T-helper 17 cell (primary cell): ENCODE data around the gene ARL13B. TPM values are rescaled to one million over a fixed set of nuclear protein-coding genes. Genes with fewer than 3 reads are reported as not detected.
A peak's percentile ranks its signal among the peaks of the same experiment; 100 is the strongest.
"Not testable (repeated sequence)": the region's sequence is repeated elsewhere in the genome, so short reads cannot be mapped to it uniquely, and the experiment has no call there.

Experiments
- ATAC-seq: fragments of 150-1000 bp; cut with Tn5 transposase; 2 replicates; pipeline ENCODE4 v1.10.0; 2021; ENCODE audit warnings: mild to moderate bottlenecking, moderate library complexity
- DNase-seq, 3 donors: peaks; one replicate each; pipeline versions ENCODE4 v3.0.0 to v3.0.0-alpha.2; 2020 to 2021
- H3K9me3 ChIP-seq: one replicate; pipeline ENCODE4 v1.7.0; 2013; ENCODE audit warnings: low read length, mild to moderate bottlenecking; ENCODE audit not compliant: control insufficient read depth, poor library complexity, severe bottlenecking
- H3K27ac Mint-ChIP-seq: one replicate; pipeline ENCODE4 v1.8.0; 2022; ENCODE audit warnings: mild to moderate bottlenecking, moderate library complexity, mixed read lengths
- H3K27me3 Mint-ChIP-seq: one replicate; pipeline ENCODE4 v1.8.0; 2022; ENCODE audit warnings: mixed read lengths
- H3K36me3 Mint-ChIP-seq: one replicate; pipeline ENCODE4 v1.8.0; 2022; ENCODE audit warnings: low read depth, mixed read lengths
- H3K4me1 Mint-ChIP-seq: one replicate; pipeline ENCODE4 v1.8.0; 2022; ENCODE audit warnings: mild to moderate bottlenecking, mixed read lengths
- H3K4me3 Mint-ChIP-seq: one replicate; pipeline ENCODE4 v1.8.0; 2022; ENCODE audit warnings: mild to moderate bottlenecking, moderate library complexity, mixed read lengths
- total RNA-seq, 4 donors: library from RNA in 2 of 4; stranded (reverse) in 2 of 4; gene quantifications; one replicate each; pipeline ENCODE4 v1.2.3 and lab custom pipeline; 2022 to 2026

Gene ARL13B
- total RNA-seq (10 to 100 TPM in 1 of 2 donors, 1 to 10 TPM in 1; 5.9 to 11.0 TPM), total RNA-seq (lab: John Stamatoyannopoulos, UW) (11.5 to 19.8 reads per million in 2 donors)

DNA sequence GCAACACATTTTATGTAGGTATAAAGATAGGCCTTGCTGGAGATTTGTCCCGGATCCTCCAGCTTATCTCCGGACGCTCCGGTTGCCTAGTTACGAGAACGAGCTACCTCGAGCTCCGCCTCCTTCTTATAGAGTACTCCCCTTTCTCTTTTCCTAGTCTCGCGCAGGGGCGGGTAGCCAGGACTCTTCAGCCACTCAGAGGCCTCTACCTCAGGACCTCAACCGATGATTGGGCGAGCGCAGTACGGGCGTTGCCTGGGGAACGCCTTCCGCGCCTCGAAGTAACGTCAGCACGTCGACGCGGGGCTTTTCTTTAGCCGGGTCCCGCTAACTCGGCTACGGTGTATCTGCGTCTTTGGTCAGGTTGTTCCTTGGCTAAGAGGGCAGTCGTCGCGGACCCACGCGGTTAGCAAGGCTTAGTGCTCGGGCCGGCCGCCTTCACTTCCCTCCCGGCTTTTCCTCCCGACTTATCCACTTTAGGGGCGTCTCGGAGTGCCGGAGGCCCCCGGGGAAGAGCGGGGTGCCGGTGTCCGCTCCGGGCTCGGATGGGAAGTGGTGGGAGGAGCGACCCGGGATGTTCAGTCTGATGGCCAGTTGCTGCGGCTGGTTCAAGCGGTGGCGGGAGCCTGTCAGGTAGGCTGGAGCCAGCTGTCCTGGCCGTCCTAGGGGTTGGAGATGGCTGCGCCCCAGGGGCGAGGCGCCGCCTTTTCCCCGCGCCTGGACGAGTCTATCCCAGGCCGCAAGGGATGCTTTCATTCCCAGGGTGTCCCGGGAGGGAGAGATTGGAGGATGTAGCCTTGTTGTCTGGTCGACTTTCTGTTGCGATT lies at the start of gene ARL13B:
Gene ARL13B (plus strand): TSS at position 306 of the 827 bp plus-strand sequence. CDS start 269 bp downstream, at position 575.
- peaks cover 11% of the 10 kb centered on the region for H3K4me1 Mint-ChIP-seq
- H3K27ac Mint-ChIP-seq: peak within 1 kb of the TSS; percentile 97
- H3K27me3 Mint-ChIP-seq: peaks cover 6% of the 10 kb centered on the region
- H3K4me3 Mint-ChIP-seq: peak within 1 kb of the TSS; percentile 90
- ATAC-seq (peak; percentile 100), DNase-seq (peak; percentile 86 to 91 (median 88))
- H3K36me3 Mint-ChIP-seq: no peaks in the 10 kb centered on the region
- H3K9me3 ChIP-seq: no peaks in the 10 kb centered on the region

DNA sequence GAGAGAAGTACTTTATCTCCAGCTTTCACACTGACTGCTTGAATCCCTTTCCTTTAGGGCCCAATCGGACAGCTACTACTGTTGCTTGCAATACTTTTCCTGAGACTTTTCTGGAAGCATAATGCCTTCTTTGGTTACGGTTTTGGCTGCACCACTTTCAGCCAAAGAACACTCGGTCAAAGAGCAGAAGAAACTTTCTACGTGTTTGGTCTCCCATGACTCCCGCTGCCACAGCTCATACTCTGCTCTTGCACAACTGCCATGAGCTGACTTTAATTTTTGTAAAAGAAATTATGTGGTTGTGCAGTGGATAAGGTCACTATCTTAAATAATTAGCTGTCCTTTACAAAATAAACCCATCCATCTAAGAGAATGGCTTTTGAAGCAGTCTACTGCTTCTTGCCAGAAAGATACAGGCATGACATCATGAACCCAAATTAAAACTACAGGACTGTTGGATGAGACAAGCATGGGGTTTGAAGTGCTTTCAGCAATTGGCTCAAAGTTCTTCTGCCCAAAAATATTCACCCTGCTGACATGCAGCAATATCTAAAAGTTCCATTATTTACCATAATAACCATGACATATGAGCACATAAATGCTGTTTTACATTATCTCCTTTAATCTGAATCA lies 48.2 kb upstream of the ARL13B start:
- Mint-ChIP-seq H3K27me3 (peaks cover 4% of the 10 kb centered on the region), H3K4me3 (no peak overlapping the region), H3K36me3 (no peaks in the 10 kb centered on the region), H3K4me1 (peaks cover 5% of the 10 kb centered on the region), H3K27ac (no peak overlapping the region)
- DNase-seq: no peak
- H3K9me3 ChIP-seq: no peaks in the 10 kb centered on the region
- ATAC-seq: no peak

DNA sequence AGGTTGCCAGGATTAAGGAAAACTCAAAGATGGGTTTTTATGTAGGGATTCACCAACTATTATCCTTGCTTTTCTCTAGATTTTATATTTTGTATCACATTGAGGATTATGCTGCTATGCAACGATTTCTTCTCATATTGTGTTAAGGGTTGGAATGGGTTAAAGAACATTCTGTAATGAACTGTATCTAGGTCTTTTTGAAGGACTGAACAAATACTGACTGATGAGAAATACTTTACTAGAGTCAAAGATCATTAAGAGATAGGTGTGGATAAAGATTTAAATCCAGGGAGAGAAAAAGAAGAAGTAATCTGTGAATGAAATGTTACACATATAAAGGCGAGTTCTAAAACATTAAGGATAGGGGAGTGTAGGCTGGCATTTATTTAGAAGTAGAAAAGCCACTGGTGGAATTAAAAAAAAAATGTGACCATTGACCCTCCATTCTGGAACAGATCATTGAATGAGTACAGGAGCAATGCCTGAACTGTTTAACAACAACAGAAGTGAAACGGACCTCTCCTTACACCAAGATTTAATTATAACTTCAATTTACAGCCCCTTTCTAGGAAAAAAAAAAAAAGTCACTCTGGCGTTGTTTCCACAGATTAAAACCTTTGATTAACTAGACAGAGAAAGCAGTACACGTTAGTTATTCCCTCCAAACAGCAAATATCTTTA lies 45.4 kb upstream of the ARL13B start:
- peaks cover 3% of the 10 kb centered on the region for H3K4me1 Mint-ChIP-seq
- DNase-seq (no peak), ATAC-seq (no peak)

DNA sequence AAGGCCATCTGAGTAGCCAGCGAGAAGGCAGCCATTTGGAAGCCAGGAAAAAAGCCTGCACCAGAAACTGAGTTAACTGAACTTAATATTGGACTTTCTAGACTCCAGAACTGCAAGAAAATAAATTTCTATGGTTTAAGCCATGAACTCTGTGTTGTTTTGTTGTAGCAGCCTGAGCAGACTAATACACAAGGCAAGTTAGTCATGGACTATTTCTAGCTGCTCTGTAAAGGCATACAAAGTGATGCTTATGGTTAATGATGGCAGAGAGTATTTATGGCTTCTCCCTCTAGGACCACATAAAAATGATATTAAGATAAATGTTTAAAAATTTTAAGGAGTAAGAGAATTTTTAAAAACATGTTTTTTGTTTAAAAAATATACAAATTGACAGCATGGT lies 43.4 kb upstream of the ARL13B start:
- Mint-ChIP-seq H3K27me3 (no peaks in the 10 kb centered on the region), H3K4me3 (no peak overlapping the region), H3K4me1 (peaks cover 3% of the 10 kb centered on the region), H3K27ac (no peak overlapping the region), H3K36me3 (no peaks in the 10 kb centered on the region)
- no peak for ATAC-seq
- no peak for DNase-seq
- H3K9me3 ChIP-seq: no peaks in the 10 kb centered on the region

More for the DNA sequence above, 45.4 kb upstream of the ARL13B start:
- H3K27me3 Mint-ChIP-seq: no peaks in the 10 kb centered on the region
- H3K4me3 Mint-ChIP-seq: no peak overlapping the region
- no peak overlapping the region for H3K27ac Mint-ChIP-seq
- H3K9me3 ChIP-seq: no peaks in the 10 kb centered on the region
- no peaks in the 10 kb centered on the region for H3K36me3 Mint-ChIP-seq

DNA sequence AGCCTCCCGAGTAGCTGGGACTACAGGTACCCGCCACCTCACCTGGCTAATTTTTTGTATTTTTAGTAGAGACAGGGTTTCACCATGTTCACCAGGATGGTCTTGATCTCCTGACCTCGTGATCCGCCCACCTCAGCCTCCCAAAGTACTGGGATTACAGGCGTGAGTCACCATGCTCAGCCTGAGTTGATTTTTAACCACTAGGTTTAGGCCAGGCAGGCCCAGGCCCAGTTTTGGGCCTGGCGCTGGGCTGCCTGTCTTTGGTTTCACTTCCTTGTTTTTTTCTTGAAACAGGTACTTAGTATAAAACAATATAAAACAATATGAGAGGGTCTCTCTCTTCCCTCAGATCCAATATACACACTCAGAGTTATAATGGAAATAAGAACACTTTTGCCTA lies 42.5 kb upstream of the ARL13B start:
- ATAC-seq, H3K27me3 Mint-ChIP-seq, H3K4me1 Mint-ChIP-seq, H3K4me3 Mint-ChIP-seq, H3K9me3 ChIP-seq, H3K36me3 Mint-ChIP-seq, H3K27ac Mint-ChIP-seq, DNase-seq: not testable (repeated sequence)

DNA sequence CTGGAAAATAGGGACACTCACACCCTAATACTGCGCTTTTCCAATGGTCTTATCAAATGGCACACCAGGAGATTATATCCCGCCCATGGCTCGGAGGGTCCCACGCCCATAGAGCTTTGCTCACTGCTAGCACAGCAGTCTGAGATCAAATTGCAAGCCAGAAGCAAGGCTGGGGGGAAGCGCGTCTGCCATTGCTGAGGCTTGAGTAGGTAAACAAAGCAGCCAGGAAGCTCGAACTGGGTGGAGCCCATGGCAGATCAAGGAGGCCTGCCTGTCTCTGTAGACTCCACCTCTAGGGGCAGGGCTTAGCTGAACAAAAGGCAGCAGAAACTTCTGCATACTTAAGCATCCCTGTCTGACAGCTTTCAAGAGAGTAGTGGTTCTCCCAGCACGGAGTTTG lies 30.0 kb upstream of the ARL13B start:
- H3K36me3 Mint-ChIP-seq, ATAC-seq, H3K4me1 Mint-ChIP-seq, H3K27me3 Mint-ChIP-seq, H3K4me3 Mint-ChIP-seq, H3K27ac Mint-ChIP-seq, DNase-seq, H3K9me3 ChIP-seq: not testable (repeated sequence)

DNA sequence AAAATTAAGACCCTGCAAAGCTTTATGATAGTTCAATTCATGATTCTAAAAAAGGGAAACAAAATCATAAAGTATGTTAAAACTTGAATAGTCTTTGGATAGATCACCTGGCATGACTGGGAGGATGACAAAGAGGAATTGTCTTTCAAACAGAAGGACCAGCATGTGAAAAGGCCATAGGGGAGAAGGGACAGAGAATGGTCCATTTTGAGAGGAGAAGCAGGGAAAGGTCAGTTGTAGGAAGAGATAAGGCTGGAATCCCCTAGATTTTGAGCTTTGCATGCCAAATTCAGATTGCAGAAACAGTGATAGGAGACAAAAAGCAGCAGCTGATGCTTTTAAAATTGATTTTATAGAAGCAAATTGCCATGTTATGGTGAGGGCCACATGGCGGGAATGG lies 18.9 kb upstream of the ARL13B start:
- Mint-ChIP-seq H3K4me1 (no peaks in the 10 kb centered on the region), H3K36me3 (no peaks in the 10 kb centered on the region), H3K4me3 (no peak overlapping the region), H3K27ac (no peak overlapping the region), H3K27me3 (peaks cover 20% of the 10 kb centered on the region)
- ATAC-seq (no peak), DNase-seq (no peak)
- no peaks in the 10 kb centered on the region for H3K9me3 ChIP-seq

DNA sequence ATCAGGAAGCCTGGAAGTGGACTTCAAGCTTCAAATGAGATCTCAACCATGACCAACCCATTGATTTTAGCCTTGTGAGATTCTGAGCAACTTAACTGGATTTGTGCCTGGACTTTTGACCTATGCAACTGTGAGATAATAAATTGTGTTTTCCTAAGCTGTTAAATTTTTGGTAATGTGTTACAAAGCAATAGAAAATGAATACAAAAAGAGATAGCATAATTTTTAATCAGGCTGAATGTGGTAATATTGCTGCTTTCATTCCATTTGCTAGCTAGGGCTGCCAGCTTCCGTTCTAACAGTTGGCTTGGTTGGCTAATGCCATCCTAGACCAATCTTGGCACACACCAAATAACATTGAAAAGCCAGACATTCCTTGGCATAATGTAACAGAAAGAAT lies 18.5 kb upstream of the ARL13B start:
- no peaks in the 10 kb centered on the region for H3K9me3 ChIP-seq
- H3K4me3 Mint-ChIP-seq: no peak overlapping the region
- no peak for DNase-seq
- peaks cover 20% of the 10 kb centered on the region for H3K27me3 Mint-ChIP-seq
- H3K27ac Mint-ChIP-seq: no peak overlapping the region
- H3K4me1 Mint-ChIP-seq: no peaks in the 10 kb centered on the region
- ATAC-seq: no peak
- H3K36me3 Mint-ChIP-seq: no peaks in the 10 kb centered on the region

DNA sequence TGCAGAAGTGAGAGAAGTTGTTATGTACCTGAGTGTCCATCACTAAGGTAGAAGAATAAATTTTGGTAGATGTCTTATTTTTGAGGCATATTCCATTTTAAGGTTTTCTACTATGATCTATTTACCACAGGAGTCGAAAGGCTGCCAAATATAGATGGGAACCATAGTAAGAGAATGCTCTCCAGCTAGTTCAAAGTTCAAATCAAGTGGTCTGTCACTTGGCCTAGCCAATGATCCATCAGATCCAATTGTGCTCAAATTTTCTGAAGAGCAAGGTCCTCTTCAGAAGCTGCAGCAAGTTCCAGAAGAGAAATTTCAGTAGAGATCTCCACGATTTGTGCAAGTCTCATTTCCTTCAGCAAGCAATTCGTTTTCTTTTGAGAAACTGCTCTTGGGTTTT lies 17.2 kb upstream of the ARL13B start:
- no peaks in the 10 kb centered on the region for H3K9me3 ChIP-seq
- DNase-seq (no peak), ATAC-seq (no peak)
- Mint-ChIP-seq H3K27ac (no peak overlapping the region), H3K36me3 (no peaks in the 10 kb centered on the region), H3K4me1 (no peaks in the 10 kb centered on the region), H3K4me3 (no peak overlapping the region), H3K27me3 (peaks cover 20% of the 10 kb centered on the region)

DNA sequence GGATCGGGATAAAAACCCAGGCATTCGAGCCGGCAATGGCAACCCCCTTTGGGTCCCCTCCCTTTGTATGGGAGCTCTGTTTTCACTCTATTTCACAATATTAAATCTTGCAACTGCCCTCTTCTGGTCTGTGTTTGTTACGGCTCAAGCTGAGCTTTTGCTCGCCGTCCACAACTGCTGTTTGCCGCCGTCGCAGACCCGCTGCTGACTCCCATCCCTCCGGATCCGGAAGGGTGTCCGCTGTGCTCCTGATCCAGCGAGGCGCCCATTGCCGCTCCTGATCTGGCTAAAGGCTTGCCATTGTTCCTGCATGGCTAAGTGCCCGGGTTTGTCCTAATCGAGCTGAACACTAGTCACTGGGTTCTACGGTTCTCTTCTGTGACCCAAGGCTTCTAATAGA lies 14.8 kb upstream of the ARL13B start:
- not testable (repeated sequence) for ATAC-seq, DNase-seq, H3K4me3 Mint-ChIP-seq, H3K9me3 ChIP-seq, H3K36me3 Mint-ChIP-seq, H3K4me1 Mint-ChIP-seq, H3K27ac Mint-ChIP-seq
- H3K27me3 Mint-ChIP-seq: peaks cover 18% of the 10 kb centered on the region

DNA sequence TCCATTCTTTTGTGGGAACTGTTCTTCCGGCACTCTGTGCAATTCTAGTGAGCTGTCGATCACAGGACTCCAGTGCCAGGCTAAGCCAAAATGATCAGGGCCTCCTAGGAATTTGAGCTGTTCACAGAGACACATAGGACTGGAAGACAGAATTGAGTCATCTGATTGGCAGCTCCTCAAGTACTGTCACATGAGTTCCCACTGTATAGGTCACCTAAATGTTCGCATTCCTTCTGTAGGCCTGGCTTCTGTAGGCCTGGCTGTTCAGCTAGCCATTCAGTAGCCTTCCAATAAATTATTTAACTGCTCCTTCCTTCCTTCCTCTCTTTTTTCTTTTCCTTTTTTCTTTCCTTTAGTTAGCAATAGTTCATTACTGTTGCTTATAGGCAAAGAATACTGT lies 10.5 kb upstream of the ARL13B start:
- Mint-ChIP-seq H3K4me1 (peaks cover 8% of the 10 kb centered on the region), H3K36me3 (no peaks in the 10 kb centered on the region), H3K4me3 (no peak overlapping the region), H3K27ac (no peak overlapping the region), H3K27me3 (peaks cover 23% of the 10 kb centered on the region)
- no peaks in the 10 kb centered on the region for H3K9me3 ChIP-seq
- DNase-seq (no peak), ATAC-seq (no peak)

DNA sequence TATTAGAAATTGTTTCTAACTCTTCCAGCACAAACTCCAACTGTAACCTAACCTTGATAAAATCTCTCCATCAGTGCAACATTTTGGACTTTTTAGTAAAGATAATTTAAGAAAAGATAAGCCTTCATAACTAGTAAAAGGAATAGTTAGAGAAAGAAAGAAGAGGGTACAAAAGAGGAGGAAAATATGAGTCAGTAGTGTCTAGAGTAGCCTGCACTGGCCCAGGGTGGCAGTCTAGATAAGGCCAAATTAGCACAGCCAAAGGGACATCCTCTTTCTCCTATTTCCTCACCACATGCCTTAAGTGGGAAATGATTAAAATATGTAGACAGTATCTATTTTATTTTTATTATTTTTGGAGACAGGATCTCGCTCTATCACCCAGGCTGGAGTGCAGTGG lies 10.0 kb upstream of the ARL13B start:
- Mint-ChIP-seq H3K27me3 (peaks cover 18% of the 10 kb centered on the region), H3K27ac (no peak overlapping the region), H3K4me3 (no peak overlapping the region), H3K4me1 (peaks cover 8% of the 10 kb centered on the region), H3K36me3 (no peaks in the 10 kb centered on the region)
- DNase-seq: no peak
- no peaks in the 10 kb centered on the region for H3K9me3 ChIP-seq
- no peak for ATAC-seq
